Measurements from ENCODE around the gene LUZP4.

Gene LUZP4

DNA sequence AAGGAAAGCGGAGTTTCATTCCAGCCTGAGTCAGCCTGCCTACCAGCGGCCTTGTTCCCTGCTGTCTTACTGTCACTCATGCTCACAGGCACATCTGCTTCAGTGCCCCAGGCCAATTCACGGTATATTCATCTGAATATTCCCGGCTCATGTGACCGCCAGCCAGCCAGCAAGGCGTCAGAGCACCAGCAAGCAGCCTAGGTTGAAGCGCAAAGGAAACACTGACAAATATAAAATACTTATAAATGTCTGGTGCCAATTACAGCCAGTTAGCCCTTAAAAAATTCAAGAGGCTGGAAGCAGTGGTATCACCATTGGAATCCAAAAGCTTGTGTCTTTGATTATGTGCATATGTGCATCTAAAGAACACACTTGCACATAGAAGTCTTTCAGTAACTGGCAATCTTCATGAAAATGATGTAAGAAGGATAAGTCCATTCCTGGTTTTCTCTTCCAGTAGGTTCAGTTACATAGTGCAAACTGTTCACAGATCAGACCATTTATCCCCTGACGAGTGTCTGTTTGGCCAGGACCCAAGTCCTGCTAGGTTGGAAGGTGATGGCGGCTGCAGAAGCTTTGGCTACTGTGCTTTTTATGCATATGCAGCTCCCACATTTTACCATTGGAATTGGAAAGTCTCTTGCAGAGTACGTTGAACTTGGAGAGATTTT, 61.3 kb downstream of the LUZP4 start:
- TF ChIP-seq GATA2 (IDR thresholded peaks at IDR 0.05; ENCODE audit: low read depth, low read length) = no peak
- no peak for TF ChIP-seq GATA3 (IDR thresholded peaks at IDR 0.05; ENCODE audit: low read depth, low read length)

DNA sequence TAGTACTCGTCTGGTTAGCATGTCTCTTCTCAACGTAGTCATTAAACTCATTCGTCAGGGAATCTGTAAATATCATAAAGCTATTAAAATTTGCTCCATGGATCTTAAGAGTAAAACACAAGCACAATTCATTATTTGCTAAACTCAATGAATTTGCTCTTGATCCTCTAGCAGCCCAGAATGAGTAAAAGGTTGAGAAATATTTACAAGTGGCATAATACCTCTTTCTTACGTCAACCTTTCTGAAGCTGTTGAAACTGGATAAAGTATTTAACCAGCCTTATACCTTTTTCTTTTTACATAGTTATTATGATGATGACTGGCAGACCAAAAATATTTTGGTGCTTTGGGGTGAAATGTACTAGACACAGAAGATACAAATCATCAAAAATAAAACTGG, 66.9 kb downstream of the LUZP4 start:
- TF ChIP-seq GATA3 (IDR thresholded peaks at IDR 0.05; ENCODE audit: low read depth, low read length) = no peak
- TF ChIP-seq GATA2 (IDR thresholded peaks at IDR 0.05; ENCODE audit: low read depth, low read length) = no peak
